ENCODE results near the gene ZNF287. TPM values are rescaled to one million over a fixed set of nuclear protein-coding genes. Genes with fewer than 3 reads are reported as not detected.

The ZNF287 gene
- total RNA-seq = 10 to 100 TPM in 3 of 4 donors, 1 to 10 TPM in 1; 9.6 to 17.3 (median 14.6) TPM

- Histone ChIP-seq H3K27ac (peak within 1 kb of the TSS in 1 of 3 donors; percentile 14), H3K9me3 (no peaks in the 10 kb centered on the region), H3K36me3 (no peaks in the 10 kb centered on the region), H3K4me1 (peaks cover 5 to 8% of the 10 kb centered on the region in 2 donors), H3K4me3 (replicated peaks in 1 of 3) (peak within 1 kb of the TSS; percentile 38 to 95 (median 63)), H3K27me3 (no peaks in the 10 kb centered on the region)
- 5 to 15% methylated on average over 15 to 19 of the region's 77 CpGs for WGBS, 2 donors
- DNase-seq = peak; percentile 94 to 96
- peak in 1 of 2 donors; percentile 57 for TF ChIP-seq POLR2A (IDR thresholded peaks at IDR 0.05)
- TF ChIP-seq, protein P1, sequence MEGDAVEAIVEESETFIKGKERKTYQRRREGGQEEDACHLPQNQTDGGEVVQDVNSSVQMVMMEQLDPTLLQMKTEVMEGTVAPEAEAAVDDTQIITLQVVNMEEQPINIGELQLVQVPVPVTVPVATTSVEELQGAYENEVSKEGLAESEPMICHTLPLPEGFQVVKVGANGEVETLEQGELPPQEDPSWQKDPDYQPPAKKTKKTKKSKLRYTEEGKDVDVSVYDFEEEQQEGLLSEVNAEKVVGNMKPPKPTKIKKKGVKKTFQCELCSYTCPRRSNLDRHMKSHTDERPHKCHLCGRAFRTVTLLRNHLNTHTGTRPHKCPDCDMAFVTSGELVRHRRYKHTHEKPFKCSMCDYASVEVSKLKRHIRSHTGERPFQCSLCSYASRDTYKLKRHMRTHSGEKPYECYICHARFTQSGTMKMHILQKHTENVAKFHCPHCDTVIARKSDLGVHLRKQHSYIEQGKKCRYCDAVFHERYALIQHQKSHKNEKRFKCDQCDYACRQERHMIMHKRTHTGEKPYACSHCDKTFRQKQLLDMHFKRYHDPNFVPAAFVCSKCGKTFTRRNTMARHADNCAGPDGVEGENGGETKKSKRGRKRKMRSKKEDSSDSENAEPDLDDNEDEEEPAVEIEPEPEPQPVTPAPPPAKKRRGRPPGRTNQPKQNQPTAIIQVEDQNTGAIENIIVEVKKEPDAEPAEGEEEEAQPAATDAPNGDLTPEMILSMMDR (IDR thresholded peaks at IDR 0.05) = no peak
- intact Hi-C loops (cut with DNase I) = no loop called here
Measured at GRCh38 chr17:16568541-16569357, at the start of gene ZNF287. Gene ZNF287 (minus strand): TSS chr17:16569204. CDS start chr17:16567731, 1,473 bp downstream.

GRCh38 chr17:16617481-16618060 is 48.6 kb upstream of the ZNF287 start:
- DNase-seq = no peak
- no peak overlapping the region for H3K4me3 ChIP-seq (replicated peaks in 1 of 3)
- H3K36me3 ChIP-seq = no peaks in the 10 kb centered on the region
- no peaks in the 10 kb centered on the region for H3K27me3 ChIP-seq
- no peak overlapping the region for H3K27ac ChIP-seq
- TF ChIP-seq, protein P1 (IDR thresholded peaks at IDR 0.05) = no peak
- no peak for TF ChIP-seq POLR2A (IDR thresholded peaks at IDR 0.05)
- no peaks in the 10 kb centered on the region for H3K4me1 ChIP-seq
- intact Hi-C loops (cut with DNase I) = no loop called here
- no peaks in the 10 kb centered on the region for H3K9me3 ChIP-seq
- 93 to 96% methylated on average over 52 to 53 of the region's 53 CpGs for WGBS, 2 donors

GRCh38 chr17:16599537-16599936 is 30.5 kb upstream of the ZNF287 start:
- Histone ChIP-seq H3K27me3 (no peaks in the 10 kb centered on the region), H3K4me1 (no peaks in the 10 kb centered on the region), H3K36me3 (no peaks in the 10 kb centered on the region), H3K4me3 (replicated peaks in 1 of 3) (no peak overlapping the region), H3K27ac (no peak overlapping the region), H3K9me3 (no peaks in the 10 kb centered on the region)
- 83 to 84% methylated on average over 5 of the region's 5 CpGs for WGBS, 2 donors
- intact Hi-C loops (cut with DNase I) = no loop called here
- no peak for DNase-seq
- TF ChIP-seq POLR2A (IDR thresholded peaks at IDR 0.05) = no peak
- TF ChIP-seq, protein P1 (IDR thresholded peaks at IDR 0.05) = no peak

DNA sequence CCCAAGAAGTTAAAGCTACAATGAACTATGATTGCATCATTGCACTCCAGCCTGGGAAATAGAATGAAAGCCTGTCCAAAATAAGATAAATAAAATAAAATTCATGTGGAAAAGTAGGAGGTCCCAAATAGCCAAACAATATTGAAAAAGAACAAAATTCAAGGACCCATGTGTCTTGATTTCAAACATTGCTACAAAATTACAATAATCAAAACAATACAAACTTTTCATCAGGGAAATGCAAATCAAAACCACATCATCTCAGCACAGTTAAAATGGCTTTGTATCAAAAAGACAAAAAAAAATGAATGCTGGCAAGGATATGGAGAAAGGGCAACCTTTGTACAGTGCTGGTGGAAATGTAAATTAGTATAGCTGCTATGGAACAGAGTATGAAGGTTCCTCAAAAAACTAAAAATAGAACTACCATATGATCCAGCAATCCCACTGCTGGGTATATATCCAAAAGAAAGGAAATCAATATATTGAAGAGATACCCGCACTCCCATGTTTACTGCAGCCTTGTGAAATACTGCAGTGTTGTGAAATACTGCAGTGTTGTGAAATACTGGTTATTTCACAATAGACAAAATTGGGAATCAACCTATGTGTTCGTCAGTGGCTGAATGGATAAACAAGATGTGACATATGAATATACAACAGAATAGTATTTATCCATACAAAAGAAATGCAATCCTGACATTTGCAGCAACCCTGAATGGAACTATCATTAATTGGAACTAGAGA is 24.5 kb upstream of the ZNF287 start:
- WGBS, 2 donors = 82 to 83% methylated on average over 2 of the region's 2 CpGs
- H3K9me3 ChIP-seq = no peaks in the 10 kb centered on the region
- no peak overlapping the region for H3K27ac ChIP-seq
- peaks cover 0 to 3% of the 10 kb centered on the region in 2 donors for H3K4me1 ChIP-seq
- DNase-seq = no peak
- H3K4me3 ChIP-seq (replicated peaks in 1 of 3) = no peak overlapping the region
- intact Hi-C loops (cut with DNase I) = no loop called here
- no peaks in the 10 kb centered on the region for H3K36me3 ChIP-seq
- TF ChIP-seq POLR2A (IDR thresholded peaks at IDR 0.05) = no peak
- TF ChIP-seq, protein P1 (IDR thresholded peaks at IDR 0.05) = no peak
- no peaks in the 10 kb centered on the region for H3K27me3 ChIP-seq
